Osteoblast (primary cell): ENCODE data around the gene TMEM145. TPM values are rescaled to one million over a fixed set of nuclear protein-coding genes. Genes with fewer than 3 reads are reported as not detected.
"Not testable (repeated sequence)": the region's sequence is repeated elsewhere in the genome, so short reads cannot be mapped to it uniquely, and the experiment has no call there.

ENCODE experiments used
- DNase-seq: peaks from one replicate; pipeline ENCODE4 v3.0.0; 2011; ENCODE audit warnings: low spot score, mixed read lengths; ENCODE audit not compliant: insufficient read length; ENCODE audit errors: missing footprints
- H2AFZ ChIP-seq: 2 replicates; pipeline ENCODE4 v1.6.0; 2011; ENCODE audit warnings: mild to moderate bottlenecking, low read length
- H3K27ac ChIP-seq: 2 replicates; pipeline ENCODE4 v1.5.1; 2011; ENCODE audit warnings: mild to moderate bottlenecking, low read depth, low read length, moderate library complexity
- H3K27me3 ChIP-seq: 2 replicates; pipeline ENCODE4 v1.6.0; 2012; ENCODE audit warnings: mild to moderate bottlenecking, control low read depth, inconsistent platforms, low read length, moderate library complexity; ENCODE audit not compliant: insufficient read depth
- H3K36me3 ChIP-seq: 2 replicates; pipeline ENCODE4 v1.5.1; 2011; ENCODE audit warnings: mild to moderate bottlenecking, low read length, control low read depth, moderate library complexity; ENCODE audit not compliant: insufficient read depth
- H3K4me1 ChIP-seq: 2 replicates; pipeline ENCODE4 v1.5.1; 2011; ENCODE audit warnings: mild to moderate bottlenecking, low read length, control low read depth, moderate library complexity; ENCODE audit not compliant: insufficient read depth
- H3K4me2 ChIP-seq: 2 replicates; pipeline ENCODE4 v1.6.0; 2011; ENCODE audit warnings: mild to moderate bottlenecking, low read length; ENCODE audit not compliant: insufficient read depth
- H3K4me3 ChIP-seq: fragments of 200-600 bp; sonication (generic); 3 replicates; pipeline ENCODE4 v1.5.1; 2012; ENCODE audit warnings: mild to moderate bottlenecking, low read length, inconsistent platforms; ENCODE audit not compliant: insufficient read depth
- H3K79me2 ChIP-seq: 2 replicates; pipeline ENCODE4 v1.6.0; 2012; ENCODE audit warnings: mild to moderate bottlenecking, low read length, control low read depth, inconsistent platforms; ENCODE audit not compliant: insufficient read depth
- H3K9me3 ChIP-seq: 2 replicates; pipeline ENCODE4 v1.5.1; 2011; ENCODE audit warnings: low read depth, low read length, control low read depth
- H4K20me1 ChIP-seq: 2 replicates; pipeline ENCODE4 v1.6.0; 2012; ENCODE audit warnings: mild to moderate bottlenecking, low read length, control low read depth; ENCODE audit not compliant: insufficient read depth
- total RNA-seq: library from RNA; depleted of rRNA; stranded (reverse); fragments of >200 nt; gene quantifications from 2 replicates; pipeline ENCODE4 v1.2.3, GENCODE V29; 2012
- TF ChIP-seq, protein P1 (sequence below): IDR thresholded peaks from 2 replicates; pipeline ENCODE4 v1.5.1; 2011; ENCODE audit warnings: mild to moderate bottlenecking, low read depth, low read length, moderate library complexity; ENCODE audit errors: extremely low read depth

The TMEM145 gene
- total RNA-seq, 1 donor, result not detected

DNA sequence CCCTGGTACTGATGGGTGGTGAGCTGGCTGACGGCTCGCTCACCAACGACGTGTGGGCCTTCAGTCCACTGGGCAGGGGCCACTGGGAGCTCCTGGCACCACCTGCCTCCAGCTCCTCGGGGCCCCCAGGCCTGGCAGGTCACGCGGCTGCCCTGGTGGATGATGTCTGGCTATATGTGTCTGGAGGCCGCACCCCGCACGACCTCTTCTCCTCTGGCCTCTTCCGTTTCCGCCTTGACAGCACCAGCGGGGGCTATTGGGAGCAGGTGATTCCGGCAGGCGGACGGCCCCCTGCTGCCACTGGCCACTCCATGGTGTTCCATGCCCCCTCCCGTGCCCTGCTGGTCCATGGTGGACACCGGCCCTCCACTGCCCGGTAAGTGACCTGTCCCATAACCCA, 22.9 kb downstream of the TMEM145 start:
- H3K27ac ChIP-seq, result no peak overlapping the region
- H3K4me2 ChIP-seq, result no peak overlapping the region
- H3K4me1 ChIP-seq, result no peaks in the 10 kb centered on the region
- no peaks in the 10 kb centered on the region for H3K27me3 ChIP-seq
- no peak overlapping the region for H3K4me3 ChIP-seq
- peak; percentile 53 for DNase-seq
- TF ChIP-seq, protein P1, sequence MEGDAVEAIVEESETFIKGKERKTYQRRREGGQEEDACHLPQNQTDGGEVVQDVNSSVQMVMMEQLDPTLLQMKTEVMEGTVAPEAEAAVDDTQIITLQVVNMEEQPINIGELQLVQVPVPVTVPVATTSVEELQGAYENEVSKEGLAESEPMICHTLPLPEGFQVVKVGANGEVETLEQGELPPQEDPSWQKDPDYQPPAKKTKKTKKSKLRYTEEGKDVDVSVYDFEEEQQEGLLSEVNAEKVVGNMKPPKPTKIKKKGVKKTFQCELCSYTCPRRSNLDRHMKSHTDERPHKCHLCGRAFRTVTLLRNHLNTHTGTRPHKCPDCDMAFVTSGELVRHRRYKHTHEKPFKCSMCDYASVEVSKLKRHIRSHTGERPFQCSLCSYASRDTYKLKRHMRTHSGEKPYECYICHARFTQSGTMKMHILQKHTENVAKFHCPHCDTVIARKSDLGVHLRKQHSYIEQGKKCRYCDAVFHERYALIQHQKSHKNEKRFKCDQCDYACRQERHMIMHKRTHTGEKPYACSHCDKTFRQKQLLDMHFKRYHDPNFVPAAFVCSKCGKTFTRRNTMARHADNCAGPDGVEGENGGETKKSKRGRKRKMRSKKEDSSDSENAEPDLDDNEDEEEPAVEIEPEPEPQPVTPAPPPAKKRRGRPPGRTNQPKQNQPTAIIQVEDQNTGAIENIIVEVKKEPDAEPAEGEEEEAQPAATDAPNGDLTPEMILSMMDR, result no peak
- H4K20me1 ChIP-seq, result peaks cover 5% of the 10 kb centered on the region
- H3K9me3 ChIP-seq, result no peaks in the 10 kb centered on the region
- no peaks in the 10 kb centered on the region for H3K79me2 ChIP-seq
- no peak overlapping the region for H2AFZ ChIP-seq
- H3K36me3 ChIP-seq, result no peaks in the 10 kb centered on the region

DNA sequence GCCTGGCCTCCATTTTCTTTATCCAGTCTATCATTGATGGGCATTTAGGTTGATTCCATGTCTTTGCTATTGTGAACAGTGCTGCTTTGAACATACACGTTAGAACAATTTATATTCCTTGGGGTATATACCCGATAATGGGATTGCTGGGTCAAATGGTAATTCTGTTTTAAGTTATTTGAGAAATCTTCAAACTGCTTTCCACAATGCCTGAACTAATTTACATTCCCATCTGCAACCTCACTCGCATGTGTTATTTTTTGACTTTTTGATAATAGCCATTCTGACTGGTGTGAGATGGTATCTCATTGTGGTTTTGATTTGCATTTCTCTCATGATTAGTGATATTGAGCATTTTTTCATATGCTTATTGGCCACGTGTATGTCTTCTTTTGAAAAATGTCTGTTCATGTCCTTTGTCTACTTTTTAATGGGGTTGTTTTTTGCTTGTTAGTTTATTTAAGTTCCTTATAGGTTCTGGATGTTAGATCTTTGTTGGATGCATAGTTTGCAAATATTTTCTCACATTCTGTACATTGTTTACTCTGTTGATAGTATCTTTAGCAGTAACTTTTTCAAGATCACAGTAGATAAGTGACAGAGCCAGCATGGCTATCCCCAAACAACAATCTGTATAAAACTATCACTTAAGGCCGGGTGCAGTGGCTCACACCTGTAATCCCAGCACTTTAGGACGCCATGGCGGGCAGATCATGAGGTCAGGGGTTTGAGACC, 26.2 kb downstream of the TMEM145 start:
- not testable (repeated sequence) for H3K4me2 ChIP-seq, H3K4me3 ChIP-seq

DNA sequence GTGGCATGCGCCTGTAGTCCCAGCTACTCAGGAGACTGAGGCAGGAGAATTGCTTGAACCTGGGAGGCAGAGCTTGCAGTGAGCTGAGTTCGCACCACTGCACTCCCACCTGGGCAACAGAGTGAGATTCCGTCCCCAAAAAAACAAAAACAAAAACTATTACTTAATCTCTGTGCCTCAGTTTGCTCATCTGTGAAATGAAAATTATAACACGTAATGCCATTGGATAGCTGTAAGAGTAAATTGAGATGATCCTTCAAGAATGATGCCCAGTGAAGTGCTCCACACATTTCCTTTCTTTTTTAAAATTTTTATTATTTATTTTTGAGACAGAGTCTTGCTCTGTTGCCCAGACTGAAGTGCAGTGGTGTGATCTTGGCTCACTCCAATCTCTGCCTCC, 26.8 kb downstream of the TMEM145 start:
- not testable (repeated sequence) for H3K4me3 ChIP-seq, H3K4me2 ChIP-seq, H4K20me1 ChIP-seq, H3K27me3 ChIP-seq, H3K4me1 ChIP-seq, H3K79me2 ChIP-seq, H3K27ac ChIP-seq, DNase-seq, H2AFZ ChIP-seq, H3K9me3 ChIP-seq, H3K36me3 ChIP-seq

More for the DNA sequence above, 26.2 kb downstream of the TMEM145 start:
- DNase-seq, H3K79me2 ChIP-seq, H3K27ac ChIP-seq, H4K20me1 ChIP-seq, H3K4me1 ChIP-seq, H2AFZ ChIP-seq, H3K27me3 ChIP-seq, H3K36me3 ChIP-seq, H3K9me3 ChIP-seq: not testable (repeated sequence)

DNA sequence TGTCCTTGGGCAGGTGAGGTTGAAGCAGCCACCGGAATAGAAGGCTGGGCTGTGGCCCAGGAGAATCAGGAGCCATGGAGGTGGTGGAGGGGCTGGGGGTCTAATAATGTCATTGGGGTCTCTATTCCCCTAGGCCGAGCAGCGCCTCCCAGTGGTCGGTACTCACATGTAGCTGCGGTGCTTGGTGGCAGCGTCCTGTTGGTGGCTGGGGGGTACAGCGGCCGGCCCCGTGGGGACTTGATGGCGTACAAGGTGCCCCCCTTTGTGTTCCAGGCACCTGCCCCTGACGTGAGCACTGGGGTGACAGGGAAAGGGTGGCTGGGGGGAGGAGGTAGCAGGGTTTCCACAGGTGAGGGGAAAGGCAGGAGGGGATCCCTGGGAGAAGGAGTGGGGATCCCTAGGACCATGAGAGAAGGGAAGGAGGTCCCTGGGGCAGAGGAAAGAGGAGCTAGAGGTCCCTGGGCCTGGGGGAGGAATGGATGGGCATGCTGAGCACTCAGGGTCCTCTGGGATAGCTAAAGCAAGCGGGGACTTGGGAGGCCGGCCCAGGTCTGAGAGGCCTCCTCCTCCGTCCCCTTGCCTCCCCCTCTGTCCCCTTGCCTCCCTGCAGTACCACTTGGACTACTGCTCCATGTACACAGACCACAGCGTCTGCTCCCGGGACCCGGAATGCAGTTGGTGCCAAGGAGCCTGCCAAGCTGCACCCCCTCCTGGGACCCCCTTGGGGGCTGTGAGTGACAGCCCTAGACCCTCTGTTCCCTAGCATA, 30.4 kb downstream of the TMEM145 start:
- DNase-seq, result peak; percentile 66
- Histone ChIP-seq H3K4me3 (no peak overlapping the region), H3K27me3 (no peaks in the 10 kb centered on the region), H4K20me1 (no peaks in the 10 kb centered on the region), H3K36me3 (peaks cover 5% of the 10 kb centered on the region), H3K4me2 (no peak overlapping the region), H3K4me1 (no peaks in the 10 kb centered on the region), H3K79me2 (no peaks in the 10 kb centered on the region), H2AFZ (no peak overlapping the region), H3K27ac (no peak overlapping the region), H3K9me3 (no peaks in the 10 kb centered on the region)
- TF ChIP-seq, protein P1, result no peak
